Smooth muscle cell (in vitro differentiated cells): ENCODE measurements around the gene TIMM44. TPM values are rescaled to one million over a fixed set of nuclear protein-coding genes. Genes with fewer than 3 reads are reported as not detected.
A peak's percentile ranks its signal among the peaks of the same experiment; 100 is the strongest.

Experiments used
- DNase-seq: peaks from one replicate; lab custom pipeline; 2025; ENCODE audit not compliant: unreplicated experiment; lab: John Stamatoyannopoulos, UW
- H2AFZ ChIP-seq: fragments of 200-600 bp; sonication (generic); 2 replicates; pipeline ENCODE4 v1.6.0; 2016; ENCODE audit warnings: antibody characterized with exemption, low read depth, mild to moderate bottlenecking
- H3F3A ChIP-seq: fragments of 200-600 bp; sonication (generic); 2 replicates; pipeline ENCODE4 v1.6.0; 2017; ENCODE audit warnings: antibody characterized with exemption, low read depth
- H3K27ac ChIP-seq: fragments of 200-600 bp; sonication (generic); 2 replicates; pipeline ENCODE4 v1.5.1; 2016; ENCODE audit warnings: low read depth, mild to moderate bottlenecking
- H3K27me3 ChIP-seq: fragments of 200-600 bp; sonication (generic); 2 replicates; pipeline ENCODE4 v1.6.1; 2016; ENCODE audit warnings: low read depth, mild to moderate bottlenecking
- H3K36me3 ChIP-seq: fragments of 200-600 bp; sonication (generic); 2 replicates; pipeline ENCODE4 v1.5.1; 2016; ENCODE audit warnings: low read depth
- H3K4me1 ChIP-seq: fragments of 200-600 bp; sonication (generic); 2 replicates; pipeline ENCODE4 v1.5.1; 2016; ENCODE audit warnings: low read depth
- H3K4me2 ChIP-seq: fragments of 200-600 bp; sonication (generic); 2 replicates; pipeline ENCODE4 v1.6.0; 2016; ENCODE audit warnings: mild to moderate bottlenecking
- H3K4me3 ChIP-seq: fragments of 200-600 bp; sonication (generic); 2 replicates; pipeline ENCODE4 v1.5.1; 2016; ENCODE audit warnings: mild to moderate bottlenecking
- H3K79me2 ChIP-seq: fragments of 200-600 bp; sonication (generic); 2 replicates; pipeline ENCODE4 v1.6.0; 2016; ENCODE audit warnings: low read depth, mild to moderate bottlenecking
- H3K9ac ChIP-seq: fragments of 200-600 bp; sonication (generic); 2 replicates; pipeline ENCODE4 v1.6.0; 2016; ENCODE audit warnings: low read depth
- H3K9me3 ChIP-seq: fragments of 200-600 bp; sonication (generic); replicated peaks from 2 replicates; pipeline ENCODE4 v1.5.1; 2016; ENCODE audit warnings: low read depth
- H4K20me1 ChIP-seq: fragments of 200-600 bp; sonication (generic); 2 replicates; pipeline ENCODE4 v1.6.0; 2016; ENCODE audit warnings: low read depth
- CTCF ChIP-seq: fragments of 200-600 bp; sonication (generic); IDR thresholded peaks from 2 replicates; pipeline ENCODE4 v1.5.1; 2017; ENCODE audit warnings: borderline replicate concordance, mild to moderate bottlenecking, antibody characterized with exemption; ENCODE audit not compliant: insufficient read depth, poor library complexity, severe bottlenecking
- WGBS: methylation state at CpG from one replicate; pipeline ENCODE4 v1.1.7; 2016; ENCODE audit warnings: low lambda C conversion rate; 5-methylcytosine and 5-hydroxymethylcytosine counted together
- polyA plus RNA-seq: library from polyadenylated mRNA; unstranded; fragments of >200 nt; fragmentation: Nextera tagmentation; extraction: Ambion mirVana; gene quantifications from 2 replicates; pipeline ENCODE4 v1.2.1, GENCODE V29; 2016
- total RNA-seq: library from RNA; depleted of rRNA; stranded (reverse); fragments of >200 nt; gene quantifications from 2 replicates; pipeline ENCODE4 v1.2.3, GENCODE V29; 2014

The TIMM44 gene
- total and polyA plus RNA-seq, 2 experiments from 2014 or later: 21.8 to 25.1 TPM

GRCh38 chr19:7941895-7942596 is 1.4 kb downstream of the TIMM44 start:
- Histone ChIP-seq H3K9ac (peak overlapping the region; percentile 97), H3K36me3 (no peaks in the 10 kb centered on the region), H3K27me3 (no peaks in the 10 kb centered on the region), H3K4me2 (peak overlapping the region; percentile 95), H3K27ac (no peak overlapping the region), H2AFZ (no peak overlapping the region), H3F3A (no peaks in the 10 kb centered on the region), H3K79me2 (peaks cover 31% of the 10 kb centered on the region), H3K4me3 (no peak overlapping the region), H4K20me1 (peaks cover 5% of the 10 kb centered on the region), H3K4me1 (peaks cover 5% of the 10 kb centered on the region), H3K9me3 (no peaks in the 10 kb centered on the region)
- TF ChIP-seq CTCF: no peak
- no peak for DNase-seq
- WGBS: 93% methylated on average over 19 of the region's 19 CpGs

- Histone ChIP-seq H3K27me3 (no peaks in the 10 kb centered on the region), H3K9me3 (no peaks in the 10 kb centered on the region), H2AFZ (no peak overlapping the region), H3K9ac (no peak overlapping the region), H3K36me3 (no peaks in the 10 kb centered on the region), H3K4me2 (no peak overlapping the region), H4K20me1 (peaks cover 5% of the 10 kb centered on the region), H3K79me2 (peaks cover 31% of the 10 kb centered on the region), H3F3A (no peaks in the 10 kb centered on the region), H3K27ac (no peak overlapping the region), H3K4me1 (peaks cover 5% of the 10 kb centered on the region), H3K4me3 (no peak overlapping the region)
- 98% methylated on average over 13 of the region's 13 CpGs for WGBS
- no peak for TF ChIP-seq CTCF
- no peak for DNase-seq
Measured at GRCh38 chr19:7940841-7941240, 2.6 kb downstream of the TIMM44 start.

GRCh38 chr19:7934766-7935165 is 8.7 kb downstream of the TIMM44 start:
- H2AFZ ChIP-seq: no peak overlapping the region
- H3K79me2 ChIP-seq: peaks cover 4% of the 10 kb centered on the region
- H3K36me3 ChIP-seq: no peaks in the 10 kb centered on the region
- no peaks in the 10 kb centered on the region for H3K4me1 ChIP-seq
- no peak overlapping the region for H3K4me2 ChIP-seq
- peaks cover 5% of the 10 kb centered on the region for H3F3A ChIP-seq
- H4K20me1 ChIP-seq: no peaks in the 10 kb centered on the region
- WGBS: 91% methylated on average over 21 of the region's 21 CpGs
- no peak overlapping the region for H3K9ac ChIP-seq
- H3K27ac ChIP-seq: no peak overlapping the region
- no peak overlapping the region for H3K4me3 ChIP-seq
- TF ChIP-seq CTCF: no peak
- no peak for DNase-seq
- H3K27me3 ChIP-seq: no peaks in the 10 kb centered on the region
- no peaks in the 10 kb centered on the region for H3K9me3 ChIP-seq
